Measurements from ENCODE around the gene APLF. TPM values are rescaled to one million over a fixed set of nuclear protein-coding genes. Genes with fewer than 3 reads are reported as not detected.
"Not testable (repeated sequence)": the region's sequence is repeated elsewhere in the genome, so short reads cannot be mapped to it uniquely, and the experiment has no call there.

Gene APLF
- total RNA-seq, 4 donors from 2014 or later: 0.70 to 9.1 (median 2.0) TPM

DNA sequence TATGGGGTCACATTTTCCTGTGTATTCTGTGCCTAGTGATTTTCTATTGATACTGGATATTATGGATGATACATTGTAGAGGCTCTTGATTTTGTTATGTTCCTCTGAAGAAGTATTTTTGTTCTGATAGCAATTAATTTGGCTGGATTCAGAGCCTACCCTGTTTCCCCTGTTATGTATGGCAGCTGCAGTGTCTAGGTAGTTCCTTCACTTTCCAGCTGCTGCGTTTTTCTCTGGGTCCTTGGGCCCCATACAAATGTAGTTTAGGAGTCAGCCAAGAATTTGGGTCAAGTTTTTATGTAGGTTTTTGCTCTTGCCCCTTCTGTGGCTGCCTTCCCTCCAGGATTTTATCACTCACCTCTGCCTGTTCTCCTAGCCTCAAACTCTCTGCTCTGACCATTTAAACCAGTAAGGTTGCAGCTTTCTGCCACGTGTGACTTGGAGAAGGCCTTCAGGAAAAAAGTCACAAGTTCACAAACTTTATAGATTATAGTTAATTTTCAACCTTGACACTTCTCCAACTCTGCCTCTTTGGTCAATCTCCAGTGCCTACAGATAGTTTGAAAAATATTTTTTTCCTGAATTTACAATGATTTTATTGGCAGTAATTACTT is 47.0 kb downstream of the APLF start:
- Histone ChIP-seq H3K4me3 (no peak overlapping the region), H3K4me1 (no peaks in the 10 kb centered on the region), H3K27ac (no peak overlapping the region), H3K36me3 (no peaks in the 10 kb centered on the region), H3K27me3 (no peaks in the 10 kb centered on the region), H3K9me3 (no peaks in the 10 kb centered on the region)
- DNase-seq: no peak
- TF ChIP-seq POLR2A (IDR thresholded peaks at IDR 0.05): no peak
- TF ChIP-seq, protein P1, sequence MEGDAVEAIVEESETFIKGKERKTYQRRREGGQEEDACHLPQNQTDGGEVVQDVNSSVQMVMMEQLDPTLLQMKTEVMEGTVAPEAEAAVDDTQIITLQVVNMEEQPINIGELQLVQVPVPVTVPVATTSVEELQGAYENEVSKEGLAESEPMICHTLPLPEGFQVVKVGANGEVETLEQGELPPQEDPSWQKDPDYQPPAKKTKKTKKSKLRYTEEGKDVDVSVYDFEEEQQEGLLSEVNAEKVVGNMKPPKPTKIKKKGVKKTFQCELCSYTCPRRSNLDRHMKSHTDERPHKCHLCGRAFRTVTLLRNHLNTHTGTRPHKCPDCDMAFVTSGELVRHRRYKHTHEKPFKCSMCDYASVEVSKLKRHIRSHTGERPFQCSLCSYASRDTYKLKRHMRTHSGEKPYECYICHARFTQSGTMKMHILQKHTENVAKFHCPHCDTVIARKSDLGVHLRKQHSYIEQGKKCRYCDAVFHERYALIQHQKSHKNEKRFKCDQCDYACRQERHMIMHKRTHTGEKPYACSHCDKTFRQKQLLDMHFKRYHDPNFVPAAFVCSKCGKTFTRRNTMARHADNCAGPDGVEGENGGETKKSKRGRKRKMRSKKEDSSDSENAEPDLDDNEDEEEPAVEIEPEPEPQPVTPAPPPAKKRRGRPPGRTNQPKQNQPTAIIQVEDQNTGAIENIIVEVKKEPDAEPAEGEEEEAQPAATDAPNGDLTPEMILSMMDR (IDR thresholded peaks at IDR 0.05): no peak

DNA sequence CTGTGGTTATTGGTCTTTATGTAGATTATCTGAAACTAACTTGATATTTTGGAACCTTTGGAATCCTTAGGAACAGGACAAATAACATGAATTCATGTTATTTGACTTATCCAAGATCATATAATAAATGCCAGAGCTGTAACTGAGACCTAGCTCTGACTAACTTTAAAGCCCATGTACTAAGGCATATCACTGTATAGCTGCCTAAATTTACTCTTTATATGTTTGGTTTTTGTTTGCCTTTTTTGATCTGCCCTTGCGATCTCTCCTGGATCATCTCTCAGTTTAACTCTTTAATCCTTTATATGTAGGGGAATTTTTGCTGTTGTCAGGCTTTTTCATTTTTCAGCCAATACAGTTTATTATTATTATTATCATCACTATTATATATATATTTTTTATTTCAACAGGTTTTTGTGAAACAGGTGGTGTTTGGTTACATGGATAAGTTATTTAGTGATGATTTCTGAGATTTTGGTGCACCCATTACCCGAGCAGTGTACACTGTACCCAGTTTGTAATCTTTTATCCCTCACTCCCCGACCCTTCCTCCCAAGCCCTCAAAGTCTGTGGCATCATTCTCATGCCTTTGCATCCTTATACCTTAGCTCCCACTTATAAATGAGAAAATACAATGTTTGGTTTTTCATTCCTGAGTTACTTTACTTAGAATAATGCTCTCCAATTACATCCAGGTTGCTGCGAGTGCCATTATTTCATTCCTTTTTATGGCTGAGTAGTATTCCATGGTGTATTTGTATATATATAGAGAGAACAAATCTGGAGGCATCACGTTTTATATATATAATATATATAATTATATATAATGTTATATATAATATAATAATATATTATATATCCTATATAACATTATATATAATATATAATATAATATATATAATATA is 48.9 kb downstream of the APLF start:
- no peaks in the 10 kb centered on the region for H3K27me3 ChIP-seq
- no peaks in the 10 kb centered on the region for H3K4me1 ChIP-seq
- no peak overlapping the region for H3K27ac ChIP-seq
- no peak for DNase-seq
- no peaks in the 10 kb centered on the region for H3K9me3 ChIP-seq
- no peak for TF ChIP-seq POLR2A (IDR thresholded peaks at IDR 0.05)
- TF ChIP-seq, protein P1 (IDR thresholded peaks at IDR 0.05): no peak
- H3K36me3 ChIP-seq: no peaks in the 10 kb centered on the region
- H3K4me3 ChIP-seq: no peak overlapping the region

DNA sequence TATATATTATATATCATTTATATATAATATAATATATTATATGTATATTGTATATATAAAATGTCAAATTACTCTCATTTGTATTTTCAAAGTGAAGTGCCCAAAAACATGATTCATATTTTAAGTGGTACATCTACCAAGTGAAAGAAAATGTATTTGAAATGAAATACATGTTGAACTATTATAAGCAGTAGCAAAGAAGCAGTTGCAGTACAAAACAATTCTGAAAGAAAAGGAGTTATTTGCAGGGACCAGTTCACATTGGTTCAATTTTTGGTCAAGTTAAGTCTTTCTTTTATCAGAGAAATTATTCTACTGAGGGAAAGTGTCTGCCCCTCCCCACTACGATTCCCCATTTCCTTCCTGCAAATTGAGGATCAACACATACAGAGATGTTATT is 51.9 kb downstream of the APLF start:
- no peak for DNase-seq
- TF ChIP-seq, protein P1 (IDR thresholded peaks at IDR 0.05): no peak
- no peak for TF ChIP-seq POLR2A (IDR thresholded peaks at IDR 0.05)
- no peaks in the 10 kb centered on the region for H3K27me3 ChIP-seq

DNA sequence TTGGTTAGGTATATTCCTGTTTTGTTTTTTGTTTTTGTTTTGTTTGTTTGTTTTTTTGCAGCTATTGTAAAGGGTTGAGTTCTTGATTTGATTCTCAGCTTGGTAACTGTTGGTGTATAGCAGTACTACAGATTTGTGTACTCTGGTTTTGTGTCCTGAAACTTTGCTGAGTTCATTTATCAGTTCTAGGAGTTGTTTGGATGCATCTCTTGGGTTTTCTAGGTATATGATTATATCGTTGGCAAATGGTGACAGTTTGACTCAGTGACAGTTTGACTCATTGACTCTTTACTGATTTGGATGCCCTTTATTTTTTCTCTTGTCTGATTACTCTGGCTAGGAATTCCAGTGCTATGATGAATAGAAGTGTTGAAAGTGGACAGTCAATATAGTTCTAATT is 53.7 kb downstream of the APLF start:
- H3K27ac ChIP-seq: no peak overlapping the region
- no peaks in the 10 kb centered on the region for H3K9me3 ChIP-seq
- TF ChIP-seq POLR2A (IDR thresholded peaks at IDR 0.05): no peak
- TF ChIP-seq, protein P1 (IDR thresholded peaks at IDR 0.05): no peak
- no peak for DNase-seq
- H3K36me3 ChIP-seq: no peaks in the 10 kb centered on the region
- H3K4me1 ChIP-seq: no peaks in the 10 kb centered on the region
- no peaks in the 10 kb centered on the region for H3K27me3 ChIP-seq
- no peak overlapping the region for H3K4me3 ChIP-seq

More for the DNA sequence above, 51.9 kb downstream of the APLF start:
- Histone ChIP-seq H3K9me3 (no peaks in the 10 kb centered on the region), H3K4me1 (no peaks in the 10 kb centered on the region), H3K36me3 (no peaks in the 10 kb centered on the region), H3K4me3 (no peak overlapping the region), H3K27ac (no peak overlapping the region)

DNA sequence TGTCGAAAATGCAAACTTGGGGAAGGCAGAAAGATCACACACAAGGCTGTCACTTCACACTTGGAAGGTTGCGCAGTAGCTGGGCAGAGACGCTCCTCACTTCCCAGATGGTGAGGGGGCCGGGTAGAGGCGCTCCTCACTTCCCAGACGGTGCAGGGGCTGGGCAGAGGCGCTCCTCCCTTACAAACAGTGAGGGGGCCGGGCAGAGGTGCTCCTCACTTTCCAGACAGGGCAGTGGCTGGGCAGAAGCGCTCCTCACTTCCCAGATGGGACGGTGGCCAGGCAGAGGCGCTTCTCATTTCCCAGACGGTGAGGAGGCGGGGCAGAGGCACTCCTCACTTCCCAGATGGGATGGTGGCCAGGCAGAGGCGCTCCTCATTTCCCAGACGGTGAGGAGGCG is 59.6 kb downstream of the APLF start:
- H3K9me3 ChIP-seq, H3K4me1 ChIP-seq, H3K36me3 ChIP-seq, DNase-seq, H3K27ac ChIP-seq, H3K4me3 ChIP-seq, H3K27me3 ChIP-seq: not testable (repeated sequence)

DNA sequence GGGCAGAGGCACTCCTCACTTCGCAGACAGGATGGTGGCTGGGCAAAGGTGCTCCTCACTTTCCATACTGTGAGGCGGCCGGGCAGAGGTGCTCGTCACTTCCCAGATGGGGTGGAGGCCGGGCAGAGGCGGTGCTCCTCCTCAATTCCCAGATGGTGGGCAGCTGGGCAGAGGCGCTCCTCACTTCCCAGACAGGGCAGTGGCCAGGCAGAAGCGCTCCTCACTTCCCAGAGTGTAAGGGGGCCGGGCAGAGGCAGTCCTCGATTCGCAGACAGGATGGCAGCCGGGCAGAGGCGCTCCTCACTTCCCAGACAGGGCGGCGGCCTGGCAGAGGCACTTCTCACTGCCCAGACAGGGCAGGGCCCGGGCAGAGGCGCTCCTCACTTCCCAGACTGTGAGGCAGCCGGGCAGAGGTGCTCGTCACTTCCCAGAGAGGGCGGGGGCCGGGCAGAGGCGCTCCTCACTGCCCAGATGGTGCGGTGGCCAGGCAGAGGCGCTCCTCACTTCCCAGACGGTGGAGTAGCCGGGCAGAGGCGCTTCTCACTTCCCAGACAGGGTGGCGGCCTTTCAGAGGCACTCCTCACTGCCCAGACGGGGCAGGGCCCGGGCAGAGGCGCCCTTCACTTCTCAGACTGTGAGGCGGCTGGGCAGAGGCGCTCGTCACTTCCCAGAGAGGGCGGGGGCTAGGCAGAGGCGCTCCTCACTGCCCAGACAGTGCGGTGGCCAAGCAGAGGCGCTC is 60.1 kb downstream of the APLF start:
- H3K4me1 ChIP-seq, H3K4me3 ChIP-seq, H3K27ac ChIP-seq, H3K9me3 ChIP-seq, H3K27me3 ChIP-seq, H3K36me3 ChIP-seq, DNase-seq: not testable (repeated sequence)

DNA sequence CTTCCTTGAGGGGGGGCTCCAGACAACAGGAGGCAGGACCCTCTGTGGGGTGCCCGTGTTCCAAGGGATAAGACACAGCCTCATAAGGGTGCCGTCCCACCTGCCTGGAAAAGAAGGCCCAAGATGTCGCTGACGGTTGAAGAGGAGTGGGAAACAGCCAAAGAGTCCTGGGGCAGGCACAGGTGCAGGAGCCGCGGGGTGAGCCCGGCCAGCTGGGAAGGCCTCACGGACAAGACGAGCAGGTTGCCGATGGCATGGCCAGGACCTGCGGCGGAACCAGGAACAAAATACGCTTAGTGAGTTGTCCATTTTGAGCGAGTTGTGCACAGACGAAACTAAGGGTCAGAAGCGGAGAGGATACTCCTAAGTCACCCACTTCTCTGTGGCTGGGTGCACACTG is 61.8 kb downstream of the APLF start:
- H3K27ac ChIP-seq, H3K4me1 ChIP-seq, DNase-seq, H3K27me3 ChIP-seq, H3K4me3 ChIP-seq, H3K36me3 ChIP-seq, H3K9me3 ChIP-seq: not testable (repeated sequence)

DNA sequence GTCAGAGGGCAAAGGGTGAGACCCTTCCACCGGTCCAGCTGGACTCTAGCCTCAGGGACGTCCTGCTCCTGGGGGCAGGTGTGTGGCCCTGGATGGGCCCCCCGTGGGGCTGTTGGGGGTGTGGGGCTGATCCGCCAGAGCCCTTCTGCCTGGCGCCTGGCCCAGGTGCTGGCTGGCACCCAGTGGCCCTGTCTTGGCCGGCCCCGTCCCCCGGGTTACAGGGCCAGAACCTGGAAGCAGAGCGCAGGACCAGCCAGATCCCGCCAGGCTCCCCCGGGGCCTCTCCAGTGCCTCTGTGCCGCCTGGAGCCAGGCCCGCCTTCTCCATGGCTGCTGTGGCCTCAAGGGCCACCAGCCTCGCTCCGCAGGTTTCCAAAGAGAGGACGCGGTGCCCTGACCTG is 62.3 kb downstream of the APLF start:
- not testable (repeated sequence) for H3K27ac ChIP-seq, DNase-seq, H3K4me3 ChIP-seq, H3K4me1 ChIP-seq, H3K9me3 ChIP-seq, H3K36me3 ChIP-seq, H3K27me3 ChIP-seq
